ENCODE results near the gene FADS1. TPM values are rescaled to one million over a fixed set of nuclear protein-coding genes. Genes with fewer than 3 reads are reported as not detected.
A peak's percentile ranks its signal among the peaks of the same experiment; 100 is the strongest.

The FADS1 gene
- total and polyA plus RNA-seq, 4 donors: 63.6 to 94.9 (median 91.9) TPM

DNA sequence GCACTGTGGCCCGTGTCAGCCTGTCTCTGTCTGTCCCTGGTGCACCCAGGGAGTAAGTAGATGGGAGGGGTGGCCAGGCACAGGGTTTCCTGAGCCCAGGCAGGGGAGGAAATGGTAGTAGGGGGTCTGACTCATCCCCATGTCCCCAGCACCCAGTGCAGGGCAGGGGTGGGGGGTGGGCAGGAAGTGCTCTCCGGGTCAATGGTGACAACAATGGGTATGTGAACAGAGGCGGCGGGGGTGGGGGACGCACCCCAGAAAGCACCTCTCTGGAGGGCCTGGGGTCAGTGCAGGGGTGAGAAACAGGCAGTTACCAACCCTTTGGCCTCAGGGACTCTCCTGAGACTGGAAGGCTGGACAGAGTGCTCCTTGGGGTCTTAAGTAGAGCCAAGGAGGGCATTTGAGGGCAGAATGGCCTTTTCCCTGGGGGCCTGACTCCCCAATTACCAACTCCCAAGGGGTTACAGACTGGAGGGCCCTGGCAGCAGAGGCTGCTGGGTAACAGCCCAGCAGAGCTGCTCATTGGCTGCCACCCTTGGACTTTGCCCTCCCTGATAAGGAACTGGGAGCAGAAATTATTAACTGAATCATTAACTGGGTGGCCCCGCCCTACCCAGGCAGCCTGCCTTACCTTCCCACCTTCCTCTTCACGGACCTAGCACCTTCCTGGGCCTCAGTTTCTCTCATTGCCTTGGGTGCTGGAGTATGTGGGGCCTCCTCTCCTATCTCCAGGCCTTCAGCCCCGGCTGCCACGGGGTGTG is 60.2 kb downstream of the FADS1 start:
- DNase-seq (ENCODE audit: low read depth in 4 of 6, low spot score in 6 of 6): no peak
- Histone ChIP-seq H3K4me3 (ENCODE audit: low read depth, low read length) (no peak overlapping the region), H3K36me3 (ENCODE audit: control insufficient read depth, insufficient read depth, low read length) (peaks cover 6% of the 10 kb centered on the region), H3K9me3 (ENCODE audit: control insufficient read depth, insufficient read depth, low read length) (no peaks in the 10 kb centered on the region), H3K27me3 (ENCODE audit: control insufficient read depth, insufficient read depth, low read length) (peaks cover 17% of the 10 kb centered on the region), H3K27ac (ENCODE audit: low read depth, low read length) (no peak overlapping the region), H3K4me1 (ENCODE audit: control insufficient read depth, insufficient read depth, low read length) (peaks cover 52% of the 10 kb centered on the region)
- 66% methylated on average over 6 of the region's 9 CpGs for WGBS (ENCODE audit: insufficient coverage)

GRCh38 chr11:61756147-61756451 is 60.7 kb downstream of the FADS1 start:
- Histone ChIP-seq H3K27me3 (ENCODE audit: control insufficient read depth, insufficient read depth, low read length) (peaks cover 22% of the 10 kb centered on the region), H3K4me3 (ENCODE audit: low read depth, low read length) (no peak overlapping the region), H3K4me1 (ENCODE audit: control insufficient read depth, insufficient read depth, low read length) (peaks cover 46% of the 10 kb centered on the region), H3K36me3 (ENCODE audit: control insufficient read depth, insufficient read depth, low read length) (peaks cover 6% of the 10 kb centered on the region), H3K27ac (ENCODE audit: low read depth, low read length) (no peak overlapping the region), H3K9me3 (ENCODE audit: control insufficient read depth, insufficient read depth, low read length) (no peaks in the 10 kb centered on the region)
- 74% methylated on average over 2 of the region's 4 CpGs for WGBS (ENCODE audit: insufficient coverage)
- DNase-seq (ENCODE audit: low read depth in 4 of 6, low spot score in 6 of 6): no peak

- Histone ChIP-seq H3K4me1 (ENCODE audit: control insufficient read depth, insufficient read depth, low read length) (peaks cover 41% of the 10 kb centered on the region), H3K36me3 (ENCODE audit: control insufficient read depth, insufficient read depth, low read length) (peaks cover 6% of the 10 kb centered on the region), H3K4me3 (ENCODE audit: low read depth, low read length) (no peak overlapping the region), H3K27ac (ENCODE audit: low read depth, low read length) (no peak overlapping the region), H3K27me3 (ENCODE audit: control insufficient read depth, insufficient read depth, low read length) (peaks cover 22% of the 10 kb centered on the region), H3K9me3 (ENCODE audit: control insufficient read depth, insufficient read depth, low read length) (no peaks in the 10 kb centered on the region)
- no peak for DNase-seq (ENCODE audit: low read depth in 4 of 6, low spot score in 6 of 6)
- 81% methylated on average over 30 of the region's 31 CpGs for WGBS (ENCODE audit: insufficient coverage)
These were observed 62.0 kb downstream of the FADS1 start for GRCh38 chr11:61754534-61755482.

- no peak for DNase-seq (ENCODE audit: low read depth in 4 of 6, low spot score in 6 of 6)
- H3K27me3 ChIP-seq (ENCODE audit: control insufficient read depth, insufficient read depth, low read length): peaks cover 22% of the 10 kb centered on the region
- H3K4me1 ChIP-seq (ENCODE audit: control insufficient read depth, insufficient read depth, low read length): peaks cover 51% of the 10 kb centered on the region
- H3K36me3 ChIP-seq (ENCODE audit: control insufficient read depth, insufficient read depth, low read length): peaks cover 6% of the 10 kb centered on the region
- 98% methylated on average over 3 of the region's 5 CpGs for WGBS (ENCODE audit: insufficient coverage)
- H3K9me3 ChIP-seq (ENCODE audit: control insufficient read depth, insufficient read depth, low read length): no peaks in the 10 kb centered on the region
- no peak overlapping the region for H3K27ac ChIP-seq (ENCODE audit: low read depth, low read length)
- H3K4me3 ChIP-seq (ENCODE audit: low read depth, low read length): peak overlapping the region; percentile 16
These were observed 63.1 kb downstream of the FADS1 start for GRCh38 chr11:61753672-61754071.

DNA sequence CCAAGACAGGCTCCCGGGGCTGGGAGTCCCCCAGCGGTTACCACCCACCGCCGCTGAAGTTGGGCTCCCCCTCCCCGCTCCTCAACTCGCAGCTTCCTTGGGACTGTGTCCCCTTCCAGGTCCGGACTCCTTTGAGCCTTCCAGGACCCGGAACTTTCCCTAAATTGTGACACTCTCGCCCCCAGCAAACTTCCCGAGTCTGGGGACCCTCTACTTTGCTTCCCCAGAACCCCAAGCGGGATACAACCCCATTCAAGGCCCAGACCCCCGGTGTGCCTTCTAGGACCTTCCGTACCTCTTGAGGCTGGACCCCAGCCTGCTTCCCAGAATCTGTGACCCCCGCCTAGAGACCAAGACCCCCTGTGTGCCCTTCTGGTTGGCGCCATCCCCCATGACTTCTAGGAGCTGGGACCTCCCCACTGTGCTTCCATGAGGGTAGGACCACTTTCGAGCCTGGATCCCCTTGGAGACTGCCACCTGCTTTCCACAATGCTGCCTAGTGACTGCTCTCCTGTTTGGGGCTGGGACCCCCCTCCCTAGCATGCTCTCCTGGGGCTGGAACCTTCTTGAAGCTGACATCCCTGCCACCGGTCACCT is 63.8 kb downstream of the FADS1 start:
- Histone ChIP-seq H3K27ac (ENCODE audit: low read depth, low read length) (no peak overlapping the region), H3K4me1 (ENCODE audit: control insufficient read depth, insufficient read depth, low read length) (peaks cover 58% of the 10 kb centered on the region), H3K4me3 (ENCODE audit: low read depth, low read length) (peak overlapping the region; percentile 40), H3K27me3 (ENCODE audit: control insufficient read depth, insufficient read depth, low read length) (peaks cover 22% of the 10 kb centered on the region), H3K9me3 (ENCODE audit: control insufficient read depth, insufficient read depth, low read length) (no peaks in the 10 kb centered on the region), H3K36me3 (ENCODE audit: control insufficient read depth, insufficient read depth, low read length) (peaks cover 6% of the 10 kb centered on the region)
- WGBS (ENCODE audit: insufficient coverage): 34% methylated on average over 16 of the region's 17 CpGs
- DNase-seq (ENCODE audit: low read depth in 4 of 6, low spot score in 6 of 6): no peak

- peak in 2 of 6 donors; percentile 29 to 62 for DNase-seq (ENCODE audit: low read depth in 4 of 6, low spot score in 6 of 6)
- peaks cover 6% of the 10 kb centered on the region for H3K36me3 ChIP-seq (ENCODE audit: control insufficient read depth, insufficient read depth, low read length)
- H3K27me3 ChIP-seq (ENCODE audit: control insufficient read depth, insufficient read depth, low read length): peaks cover 22% of the 10 kb centered on the region
- peak within 1 kb of the TSS; percentile 40 for H3K4me3 ChIP-seq (ENCODE audit: low read depth, low read length)
- H3K9me3 ChIP-seq (ENCODE audit: control insufficient read depth, insufficient read depth, low read length): no peaks in the 10 kb centered on the region
- H3K4me1 ChIP-seq (ENCODE audit: control insufficient read depth, insufficient read depth, low read length): peaks cover 65% of the 10 kb centered on the region
- 3% methylated on average over 93 of the region's 93 CpGs for WGBS (ENCODE audit: insufficient coverage)
- H3K27ac ChIP-seq (ENCODE audit: low read depth, low read length): no peak within 1 kb of the TSS
These were observed 64.5 kb downstream of the FADS1 start, which contains the start of gene MYRF for GRCh38 chr11:61752117-61752924. MYRF (plus strand) TSS chr11:61752636; CDS start chr11:61752745, 109 bp downstream.

- no peak for DNase-seq (ENCODE audit: low read depth in 4 of 6, low spot score in 6 of 6)
- H3K9me3 ChIP-seq (ENCODE audit: control insufficient read depth, insufficient read depth, low read length): no peaks in the 10 kb centered on the region
- WGBS (ENCODE audit: insufficient coverage): 85% methylated on average over 12 of the region's 14 CpGs
- peaks cover 22% of the 10 kb centered on the region for H3K27me3 ChIP-seq (ENCODE audit: control insufficient read depth, insufficient read depth, low read length)
- H3K4me3 ChIP-seq (ENCODE audit: low read depth, low read length): no peak overlapping the region
- peaks cover 9% of the 10 kb centered on the region for H3K36me3 ChIP-seq (ENCODE audit: control insufficient read depth, insufficient read depth, low read length)
- H3K4me1 ChIP-seq (ENCODE audit: control insufficient read depth, insufficient read depth, low read length): peaks cover 57% of the 10 kb centered on the region
- H3K27ac ChIP-seq (ENCODE audit: low read depth, low read length): no peak overlapping the region
These were observed 65.4 kb downstream of the FADS1 start for GRCh38 chr11:61751384-61751783.

DNA sequence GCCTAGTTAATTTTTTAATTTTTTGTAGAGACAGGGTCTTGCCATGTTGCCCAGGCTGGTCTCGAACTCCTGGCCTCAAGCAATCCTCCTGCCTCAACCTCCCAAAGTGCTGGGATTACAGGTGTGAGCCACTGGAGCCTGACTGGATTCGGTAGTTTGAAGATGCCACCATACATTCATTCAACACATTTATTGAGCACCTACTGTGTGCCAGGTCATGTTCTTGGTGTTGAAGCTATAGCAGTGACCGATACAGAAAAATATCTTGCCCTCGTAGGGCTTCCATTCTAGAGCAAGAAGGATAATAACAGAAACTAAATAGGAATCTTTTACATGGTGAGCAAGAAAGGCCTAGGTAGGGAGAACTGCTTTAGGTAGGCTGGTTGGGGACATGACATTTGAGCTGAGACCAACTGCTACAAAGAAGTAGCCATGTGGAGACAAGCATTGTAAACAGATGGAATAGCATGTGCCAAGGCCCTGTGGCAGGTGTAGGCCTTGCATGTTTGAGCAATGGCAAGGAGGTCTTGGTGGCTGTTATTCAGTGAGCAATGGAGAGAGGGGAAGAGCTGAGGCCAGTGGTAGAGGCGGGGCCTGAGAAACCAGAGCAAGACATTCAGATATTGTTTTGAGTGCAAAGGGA is 66.1 kb downstream of the FADS1 start:
- Histone ChIP-seq H3K36me3 (ENCODE audit: control insufficient read depth, insufficient read depth, low read length) (peaks cover 14% of the 10 kb centered on the region), H3K27me3 (ENCODE audit: control insufficient read depth, insufficient read depth, low read length) (peaks cover 22% of the 10 kb centered on the region), H3K27ac (ENCODE audit: low read depth, low read length) (no peak overlapping the region), H3K9me3 (ENCODE audit: control insufficient read depth, insufficient read depth, low read length) (no peaks in the 10 kb centered on the region), H3K4me1 (ENCODE audit: control insufficient read depth, insufficient read depth, low read length) (peaks cover 60% of the 10 kb centered on the region), H3K4me3 (ENCODE audit: low read depth, low read length) (no peak overlapping the region)
- DNase-seq (ENCODE audit: low read depth in 4 of 6, low spot score in 6 of 6): no peak
- WGBS (ENCODE audit: insufficient coverage): 100% methylated on average over 4 of the region's 5 CpGs
